Keratinocyte (primary cell): ENCODE measurements around the gene EPM2AIP1.

Experiments
- CTCF ChIP-seq, 3 experiments: IDR thresholded peaks in 1 of 3; conservative IDR thresholded peaks in 1 of 3; optimal IDR thresholded peaks in 1 of 3; 2 replicates in 2 of 3; 3 replicates in 1 of 3; pipeline versions ENCODE3 to v1.5.1; 2011; ENCODE audit warnings: low read length in 3 of 3, mild to moderate bottlenecking in 3 of 3, moderate library complexity in 2 of 3, control low read depth in 1 of 3, inconsistent platforms in 1 of 3; ENCODE audit not compliant: insufficient read depth in 2 of 3; ENCODE audit errors: extremely low read depth in 1 of 3
- EZH2 ChIP-seq: IDR thresholded peaks from one replicate; pipeline ENCODE4 v1.6.1; 2012; ENCODE audit warnings: inconsistent platforms, mild to moderate bottlenecking, low read length, moderate library complexity

DNA sequence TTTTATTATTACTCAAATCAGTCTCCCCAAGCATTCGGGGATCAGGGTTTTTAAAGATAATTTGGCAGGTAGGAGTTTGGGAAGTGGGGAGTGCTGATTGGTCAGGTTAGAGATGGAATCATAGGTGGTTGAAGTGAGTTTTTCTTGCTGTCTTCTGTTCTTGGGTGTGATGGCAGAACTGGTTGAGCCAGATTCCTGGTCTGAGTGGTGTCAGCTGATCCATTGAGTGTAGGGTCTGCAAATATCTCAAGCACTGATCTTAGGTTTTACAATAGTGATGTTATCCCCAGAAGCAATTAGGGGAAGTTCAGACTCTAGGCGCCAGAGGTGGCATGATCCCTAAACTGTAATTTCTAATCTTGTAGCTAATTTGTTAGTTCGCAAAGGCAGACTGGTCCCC is 27.5 kb downstream of the EPM2AIP1 start:
- TF ChIP-seq CTCF (optimal IDR thresholded peaks at IDR 0.05 in 1 of 3, IDR thresholded peaks at IDR 0.05 in 1 of 3, conservative IDR thresholded peaks at IDR 0.05 in 1 of 3; ENCODE audit: extremely low read depth in 1 of 3, insufficient read depth in 2 of 3, low read length in 3 of 3) (no peak), EZH2 (no peak)
